GM18868 (cell line): ENCODE measurements around the gene SLC30A4.
"Not testable (repeated sequence)": the region's sequence is repeated elsewhere in the genome, so short reads cannot be mapped to it uniquely, and the experiment has no call there.

Experiments used
- ATAC-seq: cut with Tn5 transposase; IDR thresholded peaks from one replicate; pipeline ENCODE4 v1.9.1; 2021; ENCODE audit warnings: mild to moderate bottlenecking, moderate library complexity; ENCODE audit not compliant: unreplicated experiment

SLC30A4 gene

DNA sequence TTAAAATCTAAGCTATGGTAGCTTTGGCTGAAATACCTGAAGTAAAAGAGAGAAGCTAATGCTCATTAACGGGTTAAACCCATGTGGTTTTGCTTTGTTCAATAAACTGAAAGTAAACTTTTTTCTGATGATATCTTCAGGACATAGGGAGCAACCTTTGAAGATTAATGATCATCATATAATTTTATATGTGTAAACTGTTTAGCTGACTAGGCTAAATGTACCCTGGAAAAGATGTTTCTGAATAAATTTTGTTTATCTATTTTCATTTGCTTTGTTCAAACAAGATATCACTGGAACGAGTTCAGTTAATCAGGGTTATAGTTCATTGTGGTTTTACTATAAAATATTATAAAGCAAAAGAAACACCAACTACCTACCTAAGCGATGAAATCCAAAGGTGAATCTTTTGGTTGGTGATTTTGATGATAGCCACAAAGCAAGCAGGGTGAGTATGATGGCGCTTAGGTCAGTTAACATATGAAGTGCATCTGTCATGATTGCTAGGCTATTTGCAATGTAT is 11.7 kb downstream of the SLC30A4 start:
- no peak for ATAC-seq

DNA sequence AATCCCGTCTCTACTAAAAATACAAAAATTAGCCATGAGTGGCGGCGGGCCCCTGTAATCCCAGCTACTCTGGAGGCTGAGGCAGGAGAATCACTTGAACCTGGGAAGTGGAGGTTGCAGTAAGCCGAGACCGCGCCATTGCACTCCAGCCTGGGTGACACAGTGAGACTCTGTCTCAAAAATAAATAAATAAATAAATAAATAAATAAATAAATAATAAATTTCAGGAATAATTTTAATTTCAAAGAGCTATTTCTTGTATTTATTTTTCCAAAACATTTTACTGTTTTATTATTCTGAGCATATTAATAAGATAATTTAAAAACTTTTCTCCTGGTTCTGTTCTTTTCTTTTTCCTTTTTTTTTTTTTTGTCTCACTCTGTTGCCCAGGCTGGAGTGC is 15.4 kb downstream of the SLC30A4 start:
- ATAC-seq = not testable (repeated sequence)

DNA sequence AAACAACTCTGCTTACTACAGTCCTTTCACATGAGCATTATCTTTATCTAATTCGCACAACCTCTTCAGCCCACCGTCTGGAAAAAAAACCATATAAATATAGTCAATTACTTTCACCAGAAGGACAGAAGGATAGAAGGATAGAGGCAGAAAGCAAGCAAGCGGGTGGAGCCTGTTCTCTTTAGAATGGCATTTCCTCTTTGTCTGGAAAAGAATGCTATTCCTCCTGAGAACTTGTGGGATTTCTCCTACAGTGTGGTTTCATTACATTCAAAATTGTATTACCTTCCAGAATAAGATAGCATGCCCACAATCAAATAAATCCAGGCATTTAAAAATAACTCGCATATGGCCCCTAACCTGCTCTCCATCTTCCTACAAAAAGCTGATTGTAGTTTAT is 23.1 kb downstream of the SLC30A4 start:
- no peak for ATAC-seq

DNA sequence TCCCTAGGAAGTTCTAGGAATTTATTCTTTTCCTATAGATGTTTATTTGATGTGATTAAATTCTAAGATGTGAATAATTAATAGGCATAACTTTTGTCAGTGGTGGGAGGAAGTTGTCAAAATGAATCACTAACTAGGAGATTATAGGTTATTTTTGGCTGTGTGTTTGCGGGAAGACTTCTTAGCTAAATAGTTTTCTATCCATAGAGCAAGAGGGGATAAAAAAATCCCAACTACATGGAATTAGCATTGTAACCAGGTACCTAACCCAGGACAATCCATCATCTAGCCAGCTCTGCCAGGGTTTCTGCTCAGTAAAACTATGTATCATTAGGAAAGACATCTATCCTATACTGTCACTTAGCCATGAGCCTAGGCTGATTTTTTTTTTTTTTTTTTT is 23.9 kb downstream of the SLC30A4 start:
- no peak for ATAC-seq

DNA sequence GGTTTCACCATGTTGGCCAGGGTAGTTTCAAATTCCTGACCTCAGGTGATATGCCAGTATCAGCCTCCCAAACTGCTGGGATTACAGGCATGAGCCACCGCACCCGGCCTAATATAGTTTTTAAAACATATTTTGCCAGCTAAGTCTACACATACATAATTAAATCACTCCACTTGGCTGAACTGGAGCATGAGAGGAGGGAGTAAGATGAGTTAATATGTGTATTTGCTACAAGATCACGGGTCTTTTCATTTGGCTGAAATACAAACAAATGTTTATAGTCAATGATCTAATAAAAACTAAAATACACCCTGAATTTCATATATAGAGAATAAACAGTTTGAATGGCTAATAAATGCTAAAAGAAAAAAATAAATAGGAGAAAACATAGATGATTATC is 25.3 kb downstream of the SLC30A4 start:
- no peak for ATAC-seq

DNA sequence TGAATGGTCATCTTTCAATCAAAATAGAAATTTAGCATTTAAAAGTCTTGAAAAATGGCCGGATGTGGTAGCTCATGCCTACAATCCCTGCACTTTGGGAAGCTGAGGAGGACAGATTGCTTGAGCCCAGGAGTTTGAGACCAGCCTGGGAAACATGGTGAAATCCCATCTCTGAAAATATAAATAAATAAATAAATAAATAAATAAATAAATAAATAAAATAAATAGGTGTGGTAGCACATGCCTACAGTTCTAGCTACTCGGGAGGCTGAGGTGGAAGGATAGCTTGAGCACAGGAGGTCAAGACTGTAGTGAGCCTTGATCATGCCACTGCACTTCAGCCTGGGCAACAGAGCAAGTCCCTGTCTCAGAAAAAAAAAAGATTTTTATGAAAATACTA is 25.9 kb downstream of the SLC30A4 start:
- ATAC-seq = no peak

DNA sequence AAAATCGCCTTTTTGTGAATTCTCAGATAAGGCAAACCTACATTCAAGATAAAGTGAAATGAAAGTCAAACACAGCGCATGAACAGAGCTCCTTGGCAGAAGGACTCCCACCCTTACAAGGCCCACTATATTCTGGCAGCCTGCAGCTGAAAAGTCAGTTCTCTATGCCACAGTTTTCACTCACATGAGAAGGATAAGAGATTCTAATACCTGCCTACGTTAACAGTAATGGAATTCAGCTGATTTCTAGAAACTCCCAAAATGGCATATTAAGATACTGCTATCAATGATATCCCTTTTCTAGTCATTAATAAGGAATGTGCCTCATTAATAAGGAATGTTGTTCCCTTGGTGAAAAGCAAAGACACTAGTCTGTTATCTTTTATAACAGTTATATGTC is 27.0 kb downstream of the SLC30A4 start:
- no peak for ATAC-seq

DNA sequence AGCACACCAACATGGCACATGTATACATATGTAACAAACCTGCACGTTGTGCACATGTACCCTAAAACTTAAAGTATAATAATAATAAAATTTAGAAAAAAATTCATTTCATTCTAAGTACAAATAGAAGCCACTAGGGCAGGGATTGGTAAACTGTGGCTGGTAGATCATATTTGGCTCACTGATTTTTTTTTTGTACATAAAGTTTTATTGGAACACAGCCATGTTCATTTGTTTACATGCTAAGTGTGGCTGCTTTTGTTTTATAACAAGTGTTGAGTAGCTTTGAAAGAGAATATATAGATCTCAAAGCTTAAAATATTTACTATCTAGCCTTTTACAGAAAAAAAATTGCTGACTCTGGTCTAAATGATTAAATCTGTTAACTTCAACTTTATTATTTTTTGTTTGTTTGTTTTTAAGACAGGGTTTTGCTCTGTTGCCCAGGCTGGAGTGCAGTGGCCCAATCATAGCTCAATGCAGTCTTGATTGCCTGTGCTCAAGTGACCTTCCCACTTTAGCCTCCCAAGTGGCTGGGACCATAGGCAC is 32.8 kb downstream of the SLC30A4 start:
- ATAC-seq = no peak

DNA sequence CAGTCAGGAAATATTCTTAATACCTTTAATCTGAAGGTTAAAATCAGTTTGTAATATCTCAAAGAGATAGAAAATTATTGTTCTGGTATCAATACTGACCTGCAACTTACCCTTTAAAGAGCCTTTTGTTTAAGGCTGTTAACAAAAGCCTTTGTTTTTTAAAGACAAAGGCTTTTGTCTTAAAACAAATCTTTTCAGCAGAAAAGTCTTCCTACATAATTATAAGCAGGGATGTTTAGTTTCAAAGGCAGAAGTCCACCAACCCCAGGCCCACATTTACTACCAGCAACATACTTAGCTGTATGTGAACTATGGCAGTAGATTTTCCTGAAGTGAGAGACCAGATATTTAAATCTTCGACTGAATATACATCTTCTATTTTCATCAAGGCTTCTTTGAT is 36.2 kb downstream of the SLC30A4 start:
- no peak for ATAC-seq

DNA sequence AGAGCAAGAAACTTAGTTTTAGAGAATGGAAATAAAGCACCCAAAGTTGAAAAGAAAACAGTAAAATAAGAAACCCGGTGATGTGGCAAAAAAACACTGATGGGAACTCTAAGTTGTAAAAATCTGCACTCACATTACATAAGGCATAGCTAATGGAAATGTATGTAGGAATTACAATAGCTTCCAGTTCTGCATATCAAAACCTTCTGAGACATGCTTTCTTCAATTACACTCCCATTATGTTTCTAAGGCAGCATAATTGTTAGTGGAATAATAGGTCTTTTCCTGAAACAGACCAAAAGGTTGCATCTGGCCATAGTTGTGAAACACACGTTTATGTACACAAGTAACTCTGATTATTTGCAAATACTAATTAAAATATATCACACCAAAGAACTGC is 41.4 kb downstream of the SLC30A4 start:
- no peak for ATAC-seq

DNA sequence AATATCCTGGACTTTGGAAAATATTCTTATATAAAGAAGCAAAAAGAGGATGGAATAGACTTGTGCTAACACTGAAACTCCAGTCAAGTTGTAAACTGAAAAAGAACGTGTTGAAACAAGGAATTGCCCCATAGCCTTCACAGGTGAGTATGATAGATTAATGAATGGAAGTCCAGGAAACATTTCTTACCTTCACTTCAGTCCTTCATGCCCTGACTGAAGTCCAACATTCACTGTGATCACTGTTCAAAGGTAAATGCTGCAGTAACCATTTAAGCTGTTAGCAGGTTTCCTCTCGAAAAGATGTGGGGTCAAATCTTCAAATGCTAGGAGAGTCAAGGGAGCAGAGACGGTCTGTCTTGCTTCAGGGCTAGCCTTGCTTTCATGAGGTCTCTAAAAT is 46.1 kb downstream of the SLC30A4 start:
- ATAC-seq = no peak

DNA sequence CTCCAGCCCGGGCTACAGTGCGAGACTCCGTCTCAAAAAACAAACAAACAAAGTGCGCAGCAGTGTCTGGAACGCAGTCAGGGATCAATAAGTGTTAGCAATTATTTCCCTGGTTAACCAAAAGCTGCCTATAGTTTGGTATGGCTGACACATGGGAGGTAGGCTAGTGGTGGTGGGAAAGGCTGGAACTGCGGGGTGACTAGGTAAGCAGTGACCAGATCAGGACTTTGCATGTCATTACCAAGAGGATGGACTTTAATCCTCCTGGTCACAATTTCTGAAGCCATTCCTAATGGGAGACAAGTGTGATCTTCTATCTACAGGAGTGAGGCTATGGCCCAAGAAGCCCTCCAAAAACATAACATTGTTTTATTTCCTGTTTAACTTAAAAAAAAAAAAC is 47.8 kb downstream of the SLC30A4 start:
- no peak for ATAC-seq

DNA sequence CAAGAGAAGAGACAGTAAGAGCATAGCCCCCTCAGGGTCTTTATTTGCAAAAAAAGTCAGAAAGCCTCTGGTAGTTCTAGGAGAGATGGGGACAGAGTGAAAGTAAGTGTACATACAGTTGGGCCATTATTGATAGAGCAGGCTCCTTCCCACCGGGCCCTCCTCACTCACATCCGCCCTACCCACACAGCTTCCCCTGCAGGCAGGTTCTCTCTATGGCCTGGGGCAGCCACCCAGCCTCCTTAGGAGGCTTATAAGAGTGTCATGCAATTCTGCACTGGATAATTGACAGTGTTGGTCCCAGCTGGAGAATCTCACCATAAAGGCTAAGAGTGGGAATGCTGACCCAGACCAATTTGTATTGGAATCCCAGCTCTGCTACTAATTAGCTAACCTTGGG is 49.5 kb downstream of the SLC30A4 start:
- ATAC-seq = no peak

DNA sequence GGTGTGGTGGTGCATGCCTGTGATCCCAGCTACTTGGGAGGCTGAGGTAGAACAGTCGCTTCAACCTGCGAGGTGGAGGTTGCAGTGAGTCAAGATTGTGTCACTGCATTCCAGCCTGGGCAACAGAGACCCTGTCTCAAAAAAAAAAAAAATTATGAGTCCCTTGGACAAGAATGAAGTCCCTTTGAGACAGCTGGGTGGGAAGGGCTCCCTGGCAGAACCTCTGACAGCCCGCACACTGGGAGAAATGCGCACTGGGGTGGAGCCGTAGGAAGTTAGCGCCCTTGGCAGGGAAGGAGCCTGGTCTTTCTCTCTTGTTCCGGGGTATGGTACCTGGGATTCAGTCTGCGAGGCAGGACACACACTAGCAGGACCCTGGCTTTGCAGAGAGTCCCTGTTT is 51.4 kb downstream of the SLC30A4 start:
- no peak for ATAC-seq

DNA sequence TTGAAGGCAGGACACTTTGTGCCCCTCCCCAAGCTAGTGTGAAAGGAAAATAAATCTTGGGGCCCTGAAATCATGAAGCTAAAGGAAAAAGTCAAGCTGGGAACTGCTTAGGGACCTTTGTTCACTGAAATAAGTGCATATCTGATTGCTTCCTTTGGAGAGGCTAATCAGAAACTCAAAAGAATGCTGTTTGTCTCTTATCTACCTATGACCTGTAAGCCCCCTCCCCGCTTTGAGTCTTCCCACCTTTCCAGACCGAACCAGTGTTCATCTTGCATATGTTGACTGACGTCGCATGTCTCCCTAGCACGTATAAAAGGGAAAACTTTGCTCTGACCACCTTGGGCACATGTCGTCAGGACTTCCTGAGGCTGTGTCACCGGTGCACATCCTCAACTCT is 53.1 kb downstream of the SLC30A4 start:
- no peak for ATAC-seq

DNA sequence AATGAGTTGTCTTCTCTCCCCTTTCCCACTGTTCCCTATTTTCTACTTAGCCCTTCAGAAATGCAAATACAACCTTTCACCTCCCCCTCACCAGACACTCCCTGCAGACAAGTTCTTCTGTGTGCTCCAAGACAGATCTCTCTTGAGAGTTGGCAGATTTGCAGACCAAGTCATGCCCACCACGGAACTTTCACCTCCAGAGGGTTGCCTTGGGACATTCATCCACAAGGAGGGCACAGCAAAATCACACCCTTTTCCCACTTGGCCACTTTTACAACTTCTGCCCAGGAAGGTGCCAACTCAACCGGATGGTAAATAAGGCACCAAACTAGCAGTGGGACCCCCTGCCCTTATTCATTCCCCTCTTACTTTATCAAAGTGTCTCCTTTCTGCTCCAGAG is 53.5 kb downstream of the SLC30A4 start:
- ATAC-seq = no peak

DNA sequence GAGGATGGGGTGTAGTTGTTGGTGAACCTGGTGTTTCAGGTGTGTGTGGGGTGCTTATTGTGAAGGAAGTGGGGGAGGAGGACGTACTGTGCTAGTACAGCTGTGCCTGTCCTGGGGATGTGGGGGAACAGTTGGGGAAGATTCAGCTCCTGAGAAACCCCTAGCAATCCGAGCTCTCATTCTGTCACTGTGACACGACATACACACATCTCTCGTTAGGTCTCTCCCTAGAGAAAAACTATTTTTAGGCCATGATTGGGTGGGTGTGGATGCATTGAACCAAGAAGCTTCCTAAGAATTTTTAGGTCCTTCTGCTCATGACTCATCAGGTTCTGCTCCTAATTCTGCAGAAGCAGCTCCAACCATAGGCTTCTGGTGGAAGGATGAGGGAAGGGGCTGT is 54.3 kb downstream of the SLC30A4 start:
- no peak for ATAC-seq

DNA sequence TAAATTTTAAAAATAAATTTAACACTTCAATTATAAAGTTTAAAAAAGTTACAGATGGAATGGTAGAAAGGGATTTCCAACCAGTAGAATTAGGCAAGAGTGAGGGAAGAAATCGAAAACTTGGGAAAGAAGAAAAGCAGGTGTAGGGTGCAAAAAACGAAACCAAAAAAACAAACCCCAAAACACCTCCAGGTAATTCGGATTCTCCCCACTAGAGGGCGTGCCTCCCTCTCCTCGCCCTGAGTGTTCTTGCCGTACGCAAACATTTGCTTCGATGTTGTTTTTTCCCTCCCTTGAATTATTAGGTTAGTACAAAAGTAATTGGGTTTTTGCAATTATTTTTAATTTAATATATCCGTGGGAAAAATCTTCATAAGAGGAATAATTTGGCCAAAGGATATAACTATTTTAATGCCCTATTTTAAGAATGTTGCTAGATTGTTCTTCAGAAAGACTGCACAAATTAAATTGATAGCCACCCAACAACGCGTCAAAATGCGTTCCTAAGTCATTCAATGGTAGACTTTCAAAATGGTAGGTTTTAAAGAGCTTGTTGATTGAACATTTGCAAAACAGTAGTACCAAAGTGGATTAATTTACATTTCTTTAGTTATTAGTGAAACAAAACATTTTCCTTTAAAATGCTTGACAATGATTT is 63.7 kb downstream of the SLC30A4 start:
- ATAC-seq = no peak

DNA sequence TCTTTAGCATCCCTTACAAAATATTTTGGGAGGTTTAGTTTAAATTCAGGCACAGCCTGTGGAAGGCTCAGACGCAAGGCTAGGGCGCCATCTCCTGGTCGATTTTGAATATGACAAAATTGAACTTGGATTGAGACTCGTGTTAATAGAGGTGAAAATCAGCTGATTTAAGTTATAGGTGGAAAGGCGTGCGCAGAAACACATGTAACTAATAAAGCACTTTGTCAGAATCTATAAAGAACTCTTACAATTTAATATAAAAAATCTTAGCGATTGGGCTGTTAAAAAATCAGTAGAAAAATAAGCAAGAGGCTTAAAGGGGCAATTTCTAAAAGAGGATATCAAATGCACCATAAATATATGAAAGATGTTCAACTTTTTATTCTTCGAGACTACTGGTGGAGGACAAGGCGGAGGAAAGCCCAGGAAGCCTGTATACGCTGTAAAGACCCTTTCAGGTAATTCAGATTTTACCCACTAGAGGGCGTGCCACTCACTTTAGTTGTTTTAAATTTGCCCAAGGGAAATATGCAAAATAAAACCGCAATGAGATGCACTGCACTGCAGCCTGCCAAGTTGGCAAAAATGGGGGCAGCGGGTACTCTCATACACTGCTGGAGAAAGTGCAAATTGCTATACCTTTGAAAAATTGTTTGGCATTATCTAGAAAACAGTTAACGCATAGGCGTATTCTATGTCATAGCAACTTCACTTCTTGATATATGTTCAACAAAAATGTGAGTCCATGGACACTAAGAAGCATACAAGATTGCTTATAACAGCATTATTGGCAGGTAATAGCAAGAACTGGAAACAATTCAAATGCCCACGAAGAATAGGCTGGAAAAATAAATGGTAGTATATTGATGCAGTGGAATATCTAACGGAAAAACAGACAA is 64.7 kb downstream of the SLC30A4 start:
- ATAC-seq = peak; percentile 48

DNA sequence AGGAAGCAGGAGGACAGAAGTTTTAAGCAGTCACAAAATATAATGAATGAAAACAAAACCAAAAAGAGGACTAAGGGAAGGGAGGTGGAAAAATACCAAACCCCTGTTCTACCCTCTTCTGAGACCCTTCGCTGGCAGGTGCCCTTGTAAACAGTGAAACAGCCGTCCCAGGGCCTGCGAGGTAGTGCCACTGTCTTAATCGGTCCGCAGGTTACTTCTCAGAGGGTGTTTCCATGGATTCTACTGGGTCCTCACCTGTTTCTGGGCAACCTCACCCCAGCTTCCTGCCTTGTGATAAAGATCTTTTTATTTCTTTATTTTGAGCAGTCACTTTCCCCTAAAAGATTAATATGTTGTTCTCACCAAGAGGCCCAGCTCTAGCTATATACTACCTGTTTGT is 65.3 kb downstream of the SLC30A4 start:
- ATAC-seq = peak; percentile 6

DNA sequence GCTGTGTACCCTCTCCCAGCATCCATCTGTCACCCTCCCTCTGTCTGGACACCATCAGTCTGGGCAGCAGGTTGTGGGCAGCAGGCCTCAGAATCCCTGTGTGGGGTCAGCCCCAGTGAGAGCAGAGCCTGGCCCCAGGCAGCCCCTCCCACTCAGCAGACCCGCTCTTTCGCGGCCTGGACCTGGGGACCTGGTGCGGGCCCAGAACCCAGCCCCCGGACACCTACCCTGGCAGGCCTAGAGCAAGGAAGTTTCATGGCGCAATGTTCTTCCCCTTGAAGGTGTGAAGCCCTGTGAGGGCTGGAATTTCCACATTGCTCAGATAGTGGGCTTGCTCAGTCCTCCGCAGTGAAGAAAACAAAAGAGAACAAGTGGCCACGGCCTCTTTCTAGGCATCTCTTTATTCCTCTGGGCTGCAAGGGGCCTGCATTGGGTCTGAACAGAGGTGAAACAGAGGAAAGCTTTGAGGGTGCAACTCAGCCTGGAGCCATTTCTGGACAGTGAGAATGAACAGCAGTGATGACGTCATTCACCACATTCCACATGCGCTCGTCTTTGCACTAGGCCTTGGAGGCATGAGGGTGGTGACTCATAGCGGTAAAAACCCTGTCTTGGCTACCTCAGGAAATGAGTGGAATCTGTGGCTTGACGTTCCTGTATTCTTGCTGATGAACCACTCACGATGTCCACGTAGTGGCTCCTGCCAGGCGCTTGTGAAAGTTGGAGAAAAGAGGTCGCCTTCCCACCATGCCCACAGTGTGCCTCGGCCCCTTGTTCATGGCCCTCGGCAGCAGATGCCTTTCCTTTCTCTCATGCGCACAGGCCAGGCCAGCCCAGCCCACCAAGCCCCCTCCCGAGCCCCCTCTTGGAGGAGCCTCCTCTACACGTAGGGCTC is 66.1 kb downstream of the SLC30A4 start:
- ATAC-seq = no peak
